GM12864 (cell line): Measurements from ENCODE around the gene PDXP.

Experiments used
- DNase-seq: peaks from one replicate; pipeline ENCODE4 v3.0.0-alpha.2; 2011; ENCODE audit warnings: low read depth
- H3K4me3 ChIP-seq: 2 replicates; pipeline ENCODE4 v1.5.1; 2011; ENCODE audit warnings: mild to moderate bottlenecking, low read depth, low read length, control low read depth
- CTCF ChIP-seq: IDR thresholded peaks from 2 replicates; pipeline ENCODE4 v1.5.1; 2011; ENCODE audit warnings: low read depth, mild to moderate bottlenecking, moderate library complexity, low read length, control low read depth, inconsistent platforms; ENCODE audit errors: missing control alignments

PDXP gene

GRCh38 chr22:37638391-37639069 lies 20.0 kb upstream of the PDXP start:
- no peak for TF ChIP-seq CTCF
- H3K4me3 ChIP-seq = peak overlapping the region; percentile 88
- no peak for DNase-seq

GRCh38 chr22:37639070-37639760 lies 19.3 kb upstream of the PDXP start, which contains the start of gene SH3BP1:
Gene SH3BP1 (plus strand): TSS chr22:37639669. CDS start chr22:37639788, 119 bp downstream.
- no peak for DNase-seq
- TF ChIP-seq CTCF = no peak
- peak within 1 kb of the TSS; percentile 88 for H3K4me3 ChIP-seq

- peak overlapping the region; percentile 88 for H3K4me3 ChIP-seq
- DNase-seq = no peak
- TF ChIP-seq CTCF = no peak
These were observed 18.5 kb upstream of the PDXP start for GRCh38 chr22:37639771-37640590.

GRCh38 chr22:37640591-37641560 lies 17.6 kb upstream of the PDXP start:
- DNase-seq = no peak
- H3K4me3 ChIP-seq = peak overlapping the region; percentile 88
- TF ChIP-seq CTCF = peak; percentile 1

GRCh38 chr22:37641561-37641949 lies 17.0 kb upstream of the PDXP start:
- TF ChIP-seq CTCF = no peak
- H3K4me3 ChIP-seq = no peak overlapping the region
- DNase-seq = no peak

- H3K4me3 ChIP-seq = no peak overlapping the region
- TF ChIP-seq CTCF = peak; percentile 91
- DNase-seq = no peak
These were observed 15.2 kb upstream of the PDXP start for GRCh38 chr22:37643225-37643847.
